Duodenal mucosa (tissue), 2 donors: ENCODE results near the gene DNAJB2.

Experiments
- H3K27ac ChIP-seq: one replicate; pipeline ENCODE4 v1.7.0; 2013; ENCODE audit warnings: low read depth, low read length
- H3K27me3 ChIP-seq, 2 donors: one replicate each; pipeline ENCODE4 v1.7.0; 2013; ENCODE audit warnings: low read length in 2 of 2, control low read depth in 1 of 2; ENCODE audit not compliant: insufficient read depth in 2 of 2, control insufficient read depth in 1 of 2
- H3K36me3 ChIP-seq, 2 donors: one replicate each; pipeline ENCODE4 v1.7.0; 2013; ENCODE audit warnings: low read length in 2 of 2, control low read depth in 1 of 2; ENCODE audit not compliant: insufficient read depth in 2 of 2, control insufficient read depth in 1 of 2
- H3K4me1 ChIP-seq, 2 donors: one replicate each; pipeline ENCODE4 v1.7.0; 2013; ENCODE audit warnings: low read length in 2 of 2, control low read depth in 1 of 2; ENCODE audit not compliant: insufficient read depth in 2 of 2, control insufficient read depth in 1 of 2
- H3K4me3 ChIP-seq, 2 donors: one replicate each; pipeline ENCODE4 v1.7.0; 2013; ENCODE audit warnings: low read length in 2 of 2, low read depth in 1 of 2
- H3K9ac ChIP-seq, 2 donors: one replicate each; pipeline ENCODE4 v1.7.0; 2013; ENCODE audit warnings: low read length in 2 of 2, low read depth in 1 of 2
- H3K9me3 ChIP-seq, 2 donors: one replicate each; pipeline ENCODE4 v1.7.0; 2013; ENCODE audit warnings: low read length in 2 of 2, control low read depth in 1 of 2; ENCODE audit not compliant: control insufficient read depth in 1 of 2

DNAJB2 gene

GRCh38 chr2:219290381-219291171 is 11.4 kb downstream of the DNAJB2 start:
- peaks cover 0 to 7% of the 10 kb centered on the region in 2 donors for H3K36me3 ChIP-seq
- no peak overlapping the region for H3K9ac ChIP-seq
- peaks cover 10% of the 10 kb centered on the region in 2 donors for H3K4me1 ChIP-seq
- no peak overlapping the region for H3K27ac ChIP-seq
- H3K9me3 ChIP-seq = no peaks in the 10 kb centered on the region
- H3K27me3 ChIP-seq = no peaks in the 10 kb centered on the region
- no peak overlapping the region for H3K4me3 ChIP-seq

GRCh38 chr2:219291394-219291793 is 12.2 kb downstream of the DNAJB2 start:
- no peaks in the 10 kb centered on the region for H3K27me3 ChIP-seq
- H3K36me3 ChIP-seq = peaks cover 0 to 5% of the 10 kb centered on the region in 2 donors
- no peak overlapping the region for H3K4me3 ChIP-seq
- H3K9ac ChIP-seq = no peak overlapping the region
- no peak overlapping the region for H3K27ac ChIP-seq
- no peaks in the 10 kb centered on the region for H3K9me3 ChIP-seq
- peaks cover 10% of the 10 kb centered on the region in 2 donors for H3K4me1 ChIP-seq

GRCh38 chr2:219291910-219292490 is 12.8 kb downstream of the DNAJB2 start:
- Histone ChIP-seq H3K4me1 (peaks cover 10% of the 10 kb centered on the region in 2 donors), H3K4me3 (no peak overlapping the region), H3K9me3 (no peaks in the 10 kb centered on the region), H3K27me3 (no peaks in the 10 kb centered on the region), H3K36me3 (no peaks in the 10 kb centered on the region), H3K27ac (no peak overlapping the region), H3K9ac (no peak overlapping the region)

- Histone ChIP-seq H3K27ac (no peak overlapping the region), H3K9me3 (no peaks in the 10 kb centered on the region), H3K27me3 (no peaks in the 10 kb centered on the region), H3K9ac (no peak overlapping the region), H3K36me3 (no peaks in the 10 kb centered on the region), H3K4me1 (peaks cover 10% of the 10 kb centered on the region in 2 donors), H3K4me3 (no peak overlapping the region)
These were observed 13.4 kb downstream of the DNAJB2 start for GRCh38 chr2:219292616-219293015.

- H3K9ac ChIP-seq = peak overlapping the region in 1 of 2 donors; percentile 29
- no peaks in the 10 kb centered on the region for H3K9me3 ChIP-seq
- H3K4me3 ChIP-seq = no peak overlapping the region
- H3K4me1 ChIP-seq = peaks cover 10 to 13% of the 10 kb centered on the region in 2 donors
- no peak overlapping the region for H3K27ac ChIP-seq
- H3K36me3 ChIP-seq = no peaks in the 10 kb centered on the region
- no peaks in the 10 kb centered on the region for H3K27me3 ChIP-seq
These were observed 14.6 kb downstream of the DNAJB2 start for GRCh38 chr2:219293736-219294231.

GRCh38 chr2:219294356-219295351 is 15.5 kb downstream of the DNAJB2 start:
- Histone ChIP-seq H3K27me3 (peaks cover 3 to 8% of the 10 kb centered on the region in 2 donors), H3K9ac (peak overlapping the region; percentile 46 to 80), H3K4me3 (peak overlapping the region; percentile 45 to 66), H3K4me1 (peaks cover 10 to 16% of the 10 kb centered on the region in 2 donors), H3K9me3 (no peaks in the 10 kb centered on the region), H3K36me3 (no peaks in the 10 kb centered on the region), H3K27ac (no peak overlapping the region)

- Histone ChIP-seq H3K27ac (no peak overlapping the region), H3K9ac (no peak overlapping the region), H3K4me3 (no peak overlapping the region), H3K36me3 (no peaks in the 10 kb centered on the region), H3K4me1 (peaks cover 10 to 16% of the 10 kb centered on the region in 2 donors), H3K27me3 (peaks cover 11 to 15% of the 10 kb centered on the region in 2 donors), H3K9me3 (no peaks in the 10 kb centered on the region)
These were observed 17.0 kb downstream of the DNAJB2 start for GRCh38 chr2:219296142-219296541.

- Histone ChIP-seq H3K27me3 (peaks cover 14 to 16% of the 10 kb centered on the region in 2 donors), H3K4me1 (peaks cover 10 to 16% of the 10 kb centered on the region in 2 donors), H3K27ac (no peak overlapping the region), H3K9me3 (no peaks in the 10 kb centered on the region), H3K36me3 (no peaks in the 10 kb centered on the region), H3K9ac (no peak overlapping the region), H3K4me3 (no peak overlapping the region)
These were observed 17.6 kb downstream of the DNAJB2 start for GRCh38 chr2:219296631-219297391.

GRCh38 chr2:219297766-219298456 is 18.7 kb downstream of the DNAJB2 start:
- H3K9ac ChIP-seq = no peak overlapping the region
- peaks cover 10 to 16% of the 10 kb centered on the region in 2 donors for H3K4me1 ChIP-seq
- no peak overlapping the region for H3K27ac ChIP-seq
- no peaks in the 10 kb centered on the region for H3K9me3 ChIP-seq
- no peak overlapping the region for H3K4me3 ChIP-seq
- H3K27me3 ChIP-seq = peaks cover 20 to 22% of the 10 kb centered on the region in 2 donors
- no peaks in the 10 kb centered on the region for H3K36me3 ChIP-seq
